Liver (tissue), 9 donors: ENCODE results near the gene GPC3. TPM values are rescaled to one million over a fixed set of nuclear protein-coding genes. Genes with fewer than 3 reads are reported as not detected.

ENCODE experiments used
- DNase-seq: peaks from one replicate; pipeline ENCODE4 v3.0.0-alpha.2; 2017; ENCODE audit warnings: low spot score
- H3K27ac ChIP-seq, 2 donors: one replicate each; pipeline ENCODE4 v1.7.0; 2013; ENCODE audit warnings: inconsistent platforms in 2 of 2, low read length in 2 of 2, control low read depth in 1 of 2, low read depth in 1 of 2, mild to moderate bottlenecking in 1 of 2
- H3K27me3 ChIP-seq, 4 donors: one replicate each; pipeline versions ENCODE4 v1.6.1 to v1.7.0; 2013; ENCODE audit warnings: low read length in 3 of 4, inconsistent platforms in 1 of 4, mild to moderate bottlenecking in 1 of 4, moderate library complexity in 1 of 4; ENCODE audit not compliant: control insufficient read depth in 4 of 4, insufficient read depth in 4 of 4
- H3K36me3 ChIP-seq, 4 donors: one replicate each; pipeline versions ENCODE4 v1.6.1 to v1.7.0; 2013; ENCODE audit warnings: low read length in 3 of 4, mild to moderate bottlenecking in 3 of 4, low read depth in 1 of 4, moderate library complexity in 1 of 4; ENCODE audit not compliant: control insufficient read depth in 4 of 4, insufficient read depth in 3 of 4
- H3K4me1 ChIP-seq, 4 donors: one replicate each; pipeline versions ENCODE4 v1.6.1 to v1.7.0; 2013; ENCODE audit warnings: low read length in 3 of 4, mild to moderate bottlenecking in 3 of 4, moderate library complexity in 1 of 4; ENCODE audit not compliant: control insufficient read depth in 4 of 4, insufficient read depth in 4 of 4
- H3K4me3 ChIP-seq, 3 donors: one replicate each; pipeline versions ENCODE4 v1.6.1 to v1.7.0; 2013; ENCODE audit warnings: low read length in 3 of 3, control low read depth in 1 of 3, low read depth in 1 of 3, mild to moderate bottlenecking in 1 of 3
- H3K9ac ChIP-seq, 2 donors: one replicate each; pipeline ENCODE4 v1.7.0; 2013; ENCODE audit warnings: low read length in 2 of 2, mild to moderate bottlenecking in 2 of 2, moderate library complexity in 2 of 2, control low read depth in 1 of 2, low read depth in 1 of 2
- H3K9me3 ChIP-seq, 4 donors: one replicate each; pipeline versions ENCODE4 v1.6.1 to v1.7.0; 2013; ENCODE audit warnings: low read length in 3 of 4; ENCODE audit not compliant: control insufficient read depth in 4 of 4
- EGR1 ChIP-seq, 2 donors: IDR thresholded peaks; 2 replicates each; pipeline ENCODE4 v1.6.1; 2016 to 2018; ENCODE audit warnings: antibody characterized with exemption in 2 of 2, low read depth in 2 of 2
- FOXA1 ChIP-seq: IDR thresholded peaks from 2 replicates; pipeline ENCODE4 v1.6.1; 2016; ENCODE audit warnings: antibody characterized with exemption
- FOXA2 ChIP-seq: IDR thresholded peaks from 2 replicates; pipeline ENCODE4 v1.6.1; 2016; ENCODE audit warnings: antibody characterized with exemption
- GABPA ChIP-seq, 2 donors: IDR thresholded peaks in 1 of 2; conservative IDR thresholded peaks in 1 of 2; 2 replicates each; pipeline ENCODE4 v1.6.1; 2016; ENCODE audit warnings: antibody characterized with exemption in 2 of 2, mild to moderate bottlenecking in 1 of 2, moderate library complexity in 1 of 2
- HNF4A ChIP-seq, 2 donors: conservative IDR thresholded peaks; 2 replicates each; pipeline ENCODE4 v1.6.1; 2016; ENCODE audit warnings: antibody characterized with exemption in 2 of 2, mild to moderate bottlenecking in 2 of 2
- HNF4G ChIP-seq: IDR thresholded peaks from 2 replicates; pipeline ENCODE4 v1.6.1; 2016; ENCODE audit warnings: antibody characterized with exemption
- JUND ChIP-seq, 2 donors: IDR thresholded peaks; 2 replicates each; pipeline ENCODE4 v1.6.1; 2016; ENCODE audit warnings: antibody characterized with exemption in 2 of 2
- NR2F2 ChIP-seq: IDR thresholded peaks from 2 replicates; pipeline ENCODE4 v1.6.1; 2016; ENCODE audit warnings: antibody characterized with exemption
- RAD21 ChIP-seq, 2 donors: IDR thresholded peaks; 2 replicates each; pipeline ENCODE4 v1.6.1; 2016; ENCODE audit warnings: antibody characterized with exemption in 2 of 2, mild to moderate bottlenecking in 2 of 2
- RXRA ChIP-seq, 2 donors: IDR thresholded peaks; 2 replicates each; pipeline ENCODE4 v1.6.1; 2017 to 2018; ENCODE audit warnings: antibody characterized with exemption in 2 of 2, mild to moderate bottlenecking in 1 of 2
- SP1 ChIP-seq: IDR thresholded peaks from 2 replicates; pipeline ENCODE4 v1.6.1; 2018; ENCODE audit warnings: antibody characterized with exemption, mild to moderate bottlenecking
- TAF1 ChIP-seq: conservative IDR thresholded peaks from 2 replicates; pipeline ENCODE4 v1.6.1; 2016; ENCODE audit warnings: antibody characterized with exemption, mild to moderate bottlenecking
- YY1 ChIP-seq: IDR thresholded peaks from 2 replicates; pipeline ENCODE4 v1.6.1; 2016; ENCODE audit warnings: antibody characterized with exemption, mild to moderate bottlenecking
- ZBTB33 ChIP-seq: IDR thresholded peaks from 2 replicates; pipeline ENCODE4 v1.6.1; 2016; ENCODE audit warnings: antibody characterized with exemption
- WGBS: extraction: QIAGEN DNeasy Blood & Tissue Kit; methylation state at CpG from one replicate; pipeline ENCODE4 v1.1.7; 2013; 5-methylcytosine and 5-hydroxymethylcytosine counted together
- polyA plus RNA-seq, 2 donors: library from polyadenylated mRNA; stranded (reverse) in 1 of 2; unstranded in 1 of 2; fragments of 200-250 nt in 1 of 2; fragments of >200 nt in 1 of 2; fragmentation: Nextera tagmentation in 1 of 2; extraction: Ambion mirVana in 1 of 2; gene quantifications; one replicate each; pipeline versions ENCODE4 v1.2.1 to v1.2.3, GENCODE V29; 2013 to 2015
- total RNA-seq, 2 donors: library from RNA; depleted of rRNA; stranded (reverse); fragments of >200 nt; gene quantifications; one replicate each; pipeline ENCODE4 v1.2.3, GENCODE V29; 2014
- TF ChIP-seq, protein P1 (sequence below): IDR thresholded peaks from 2 replicates; pipeline ENCODE4 v1.6.1; 2016; ENCODE audit warnings: antibody characterized with exemption, mild to moderate bottlenecking
- TF ChIP-seq, protein P2 (sequence below): IDR thresholded peaks from 2 replicates; pipeline ENCODE4 v1.6.1; 2016; ENCODE audit warnings: antibody characterized with exemption
- TF ChIP-seq, protein P3 (sequence below): IDR thresholded peaks from 2 replicates; pipeline ENCODE4 v1.6.1; 2016; ENCODE audit warnings: antibody characterized with exemption
- TF ChIP-seq, protein P4 (sequence below): fragments of 150-350 bp; IDR thresholded peaks from 2 replicates; pipeline ENCODE4 v1.5.1; 2017; ENCODE audit warnings: improper control_type of control experiment, low read depth, low read length; ENCODE audit not compliant: missing input control
- donor health status: healthy.
- donor health status: healthy.
- donor health status: healthy.
- donor health status: healthy.
- donor health status: healthy.

Gene GPC3
- total and polyA plus RNA-seq, 4 donors, result 0.40 to 1,133 (median 1.5) TPM

DNA sequence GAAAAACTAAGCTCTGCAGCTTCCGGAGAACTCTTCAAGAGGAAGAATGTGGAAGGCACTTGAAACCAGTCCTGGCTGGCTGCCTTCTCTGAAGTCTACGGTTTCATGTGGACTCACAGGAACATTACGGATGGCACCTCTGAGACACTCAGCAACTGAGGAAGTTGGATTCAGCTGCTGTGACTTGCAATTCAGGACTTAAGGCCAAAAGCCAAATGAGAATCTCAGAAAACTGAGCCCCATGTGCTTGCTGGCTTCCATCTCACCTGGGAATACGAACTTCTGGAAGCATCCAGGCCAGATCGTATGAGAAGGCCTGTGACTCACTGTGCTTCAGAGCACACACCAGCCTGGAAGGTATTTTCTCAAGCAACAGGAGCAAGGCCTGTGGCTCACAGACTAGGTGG lies 462.3 kb downstream of the GPC3 start:
- H3K36me3 ChIP-seq, result no peaks in the 10 kb centered on the region
- no peak overlapping the region for H3K9ac ChIP-seq
- no peak overlapping the region for H3K27ac ChIP-seq
- H3K27me3 ChIP-seq, result peaks cover 0 to 5% (median 0%) of the 10 kb centered on the region in 4 donors
- H3K4me1 ChIP-seq, result no peaks in the 10 kb centered on the region
- DNase-seq, result no peak
- 83% methylated on average over 5 of the region's 5 CpGs for WGBS
- H3K4me3 ChIP-seq, result no peak overlapping the region
- TF ChIP-seq, protein P1, sequence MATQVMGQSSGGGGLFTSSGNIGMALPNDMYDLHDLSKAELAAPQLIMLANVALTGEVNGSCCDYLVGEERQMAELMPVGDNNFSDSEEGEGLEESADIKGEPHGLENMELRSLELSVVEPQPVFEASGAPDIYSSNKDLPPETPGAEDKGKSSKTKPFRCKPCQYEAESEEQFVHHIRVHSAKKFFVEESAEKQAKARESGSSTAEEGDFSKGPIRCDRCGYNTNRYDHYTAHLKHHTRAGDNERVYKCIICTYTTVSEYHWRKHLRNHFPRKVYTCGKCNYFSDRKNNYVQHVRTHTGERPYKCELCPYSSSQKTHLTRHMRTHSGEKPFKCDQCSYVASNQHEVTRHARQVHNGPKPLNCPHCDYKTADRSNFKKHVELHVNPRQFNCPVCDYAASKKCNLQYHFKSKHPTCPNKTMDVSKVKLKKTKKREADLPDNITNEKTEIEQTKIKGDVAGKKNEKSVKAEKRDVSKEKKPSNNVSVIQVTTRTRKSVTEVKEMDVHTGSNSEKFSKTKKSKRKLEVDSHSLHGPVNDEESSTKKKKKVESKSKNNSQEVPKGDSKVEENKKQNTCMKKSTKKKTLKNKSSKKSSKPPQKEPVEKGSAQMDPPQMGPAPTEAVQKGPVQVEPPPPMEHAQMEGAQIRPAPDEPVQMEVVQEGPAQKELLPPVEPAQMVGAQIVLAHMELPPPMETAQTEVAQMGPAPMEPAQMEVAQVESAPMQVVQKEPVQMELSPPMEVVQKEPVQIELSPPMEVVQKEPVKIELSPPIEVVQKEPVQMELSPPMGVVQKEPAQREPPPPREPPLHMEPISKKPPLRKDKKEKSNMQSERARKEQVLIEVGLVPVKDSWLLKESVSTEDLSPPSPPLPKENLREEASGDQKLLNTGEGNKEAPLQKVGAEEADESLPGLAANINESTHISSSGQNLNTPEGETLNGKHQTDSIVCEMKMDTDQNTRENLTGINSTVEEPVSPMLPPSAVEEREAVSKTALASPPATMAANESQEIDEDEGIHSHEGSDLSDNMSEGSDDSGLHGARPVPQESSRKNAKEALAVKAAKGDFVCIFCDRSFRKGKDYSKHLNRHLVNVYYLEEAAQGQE, result no peak
- TF ChIP-seq SP1 (no peak), TAF1 (no peak), YY1 (no peak), NR2F2 (no peak), ZBTB33 (no peak), HNF4A (conservative IDR thresholded peaks at IDR 0.05) (no peak), GABPA (IDR thresholded peaks at IDR 0.05 in 1 of 2, conservative IDR thresholded peaks at IDR 0.05 in 1 of 2) (no peak), HNF4G (no peak), RAD21 (IDR thresholded peaks at IDR 0.05) (no peak), FOXA2 (no peak), EGR1 (IDR thresholded peaks at IDR 0.05; ENCODE audit: low read depth in 2 of 2) (no peak), RXRA (IDR thresholded peaks at IDR 0.05) (no peak), FOXA1 (no peak)
- TF ChIP-seq, protein P2, sequence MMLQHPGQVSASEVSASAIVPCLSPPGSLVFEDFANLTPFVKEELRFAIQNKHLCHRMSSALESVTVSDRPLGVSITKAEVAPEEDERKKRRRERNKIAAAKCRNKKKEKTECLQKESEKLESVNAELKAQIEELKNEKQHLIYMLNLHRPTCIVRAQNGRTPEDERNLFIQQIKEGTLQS, result no peak
- TF ChIP-seq, protein P3, sequence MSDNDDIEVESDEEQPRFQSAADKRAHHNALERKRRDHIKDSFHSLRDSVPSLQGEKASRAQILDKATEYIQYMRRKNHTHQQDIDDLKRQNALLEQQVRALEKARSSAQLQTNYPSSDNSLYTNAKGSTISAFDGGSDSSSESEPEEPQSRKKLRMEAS, result no peak
- TF ChIP-seq, protein P4, sequence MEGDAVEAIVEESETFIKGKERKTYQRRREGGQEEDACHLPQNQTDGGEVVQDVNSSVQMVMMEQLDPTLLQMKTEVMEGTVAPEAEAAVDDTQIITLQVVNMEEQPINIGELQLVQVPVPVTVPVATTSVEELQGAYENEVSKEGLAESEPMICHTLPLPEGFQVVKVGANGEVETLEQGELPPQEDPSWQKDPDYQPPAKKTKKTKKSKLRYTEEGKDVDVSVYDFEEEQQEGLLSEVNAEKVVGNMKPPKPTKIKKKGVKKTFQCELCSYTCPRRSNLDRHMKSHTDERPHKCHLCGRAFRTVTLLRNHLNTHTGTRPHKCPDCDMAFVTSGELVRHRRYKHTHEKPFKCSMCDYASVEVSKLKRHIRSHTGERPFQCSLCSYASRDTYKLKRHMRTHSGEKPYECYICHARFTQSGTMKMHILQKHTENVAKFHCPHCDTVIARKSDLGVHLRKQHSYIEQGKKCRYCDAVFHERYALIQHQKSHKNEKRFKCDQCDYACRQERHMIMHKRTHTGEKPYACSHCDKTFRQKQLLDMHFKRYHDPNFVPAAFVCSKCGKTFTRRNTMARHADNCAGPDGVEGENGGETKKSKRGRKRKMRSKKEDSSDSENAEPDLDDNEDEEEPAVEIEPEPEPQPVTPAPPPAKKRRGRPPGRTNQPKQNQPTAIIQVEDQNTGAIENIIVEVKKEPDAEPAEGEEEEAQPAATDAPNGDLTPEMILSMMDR, result no peak
- no peaks in the 10 kb centered on the region for H3K9me3 ChIP-seq

- 72% methylated on average over 3 of the region's 3 CpGs for WGBS
- no peak overlapping the region for H3K27ac ChIP-seq
- DNase-seq, result no peak
- H3K4me1 ChIP-seq, result no peaks in the 10 kb centered on the region
- no peaks in the 10 kb centered on the region for H3K27me3 ChIP-seq
- no peak overlapping the region for H3K9ac ChIP-seq
- H3K36me3 ChIP-seq, result no peaks in the 10 kb centered on the region
- H3K9me3 ChIP-seq, result no peaks in the 10 kb centered on the region
- no peak overlapping the region for H3K4me3 ChIP-seq
- TF ChIP-seq JUND (IDR thresholded peaks at IDR 0.05) (no peak), ZBTB33 (no peak), TAF1 (no peak), HNF4A (conservative IDR thresholded peaks at IDR 0.05) (no peak), RXRA (IDR thresholded peaks at IDR 0.05) (no peak), HNF4G (no peak), SP1 (no peak), RAD21 (IDR thresholded peaks at IDR 0.05) (no peak), NR2F2 (no peak), FOXA2 (no peak)
- TF ChIP-seq, protein P2, result no peak
- TF ChIP-seq, protein P3, result no peak
Measured at GRCh38 chrX:133516686-133517085, 468.7 kb downstream of the GPC3 start.
